ENCODE data around the gene MYO9A.

The MYO9A gene

GRCh38 chr15:71809346-71809745 lies 308.6 kb downstream of the MYO9A start:
- Histone ChIP-seq H4K20me1 (ENCODE audit: insufficient read depth, low read length) (no peaks in the 10 kb centered on the region), H3K79me2 (ENCODE audit: insufficient read depth, low read length) (no peaks in the 10 kb centered on the region), H3K27me3 (ENCODE audit: insufficient read depth, low read length, poor library complexity) (peaks cover 3% of the 10 kb centered on the region), H3K27ac (ENCODE audit: low read length) (no peak overlapping the region), H3K36me3 (ENCODE audit: insufficient read depth, low read length) (no peaks in the 10 kb centered on the region), H2AFZ (ENCODE audit: low read depth, low read length) (no peak overlapping the region), H3K9ac (ENCODE audit: low read depth, low read length) (no peak overlapping the region), H3K9me3 (ENCODE audit: insufficient read depth, low read length, severe bottlenecking) (no peaks in the 10 kb centered on the region), H3K4me3 (ENCODE audit: low read depth in 1 of 2, low read length in 2 of 2) (no peak overlapping the region), H3K4me2 (ENCODE audit: insufficient read depth, low read length) (no peak overlapping the region), H3K4me1 (ENCODE audit: insufficient read depth, low read length) (no peaks in the 10 kb centered on the region)
- TF ChIP-seq, protein P1, sequence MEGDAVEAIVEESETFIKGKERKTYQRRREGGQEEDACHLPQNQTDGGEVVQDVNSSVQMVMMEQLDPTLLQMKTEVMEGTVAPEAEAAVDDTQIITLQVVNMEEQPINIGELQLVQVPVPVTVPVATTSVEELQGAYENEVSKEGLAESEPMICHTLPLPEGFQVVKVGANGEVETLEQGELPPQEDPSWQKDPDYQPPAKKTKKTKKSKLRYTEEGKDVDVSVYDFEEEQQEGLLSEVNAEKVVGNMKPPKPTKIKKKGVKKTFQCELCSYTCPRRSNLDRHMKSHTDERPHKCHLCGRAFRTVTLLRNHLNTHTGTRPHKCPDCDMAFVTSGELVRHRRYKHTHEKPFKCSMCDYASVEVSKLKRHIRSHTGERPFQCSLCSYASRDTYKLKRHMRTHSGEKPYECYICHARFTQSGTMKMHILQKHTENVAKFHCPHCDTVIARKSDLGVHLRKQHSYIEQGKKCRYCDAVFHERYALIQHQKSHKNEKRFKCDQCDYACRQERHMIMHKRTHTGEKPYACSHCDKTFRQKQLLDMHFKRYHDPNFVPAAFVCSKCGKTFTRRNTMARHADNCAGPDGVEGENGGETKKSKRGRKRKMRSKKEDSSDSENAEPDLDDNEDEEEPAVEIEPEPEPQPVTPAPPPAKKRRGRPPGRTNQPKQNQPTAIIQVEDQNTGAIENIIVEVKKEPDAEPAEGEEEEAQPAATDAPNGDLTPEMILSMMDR (IDR thresholded peaks at IDR 0.05; ENCODE audit: borderline replicate concordance, extremely low read depth, low read length, poor library complexity, severe bottlenecking) = no peak
- no peak for TF ChIP-seq EZH2 (IDR thresholded peaks at IDR 0.05; ENCODE audit: borderline replicate concordance, low read depth, low read length, severe bottlenecking)
- DNase-seq = no peak
- ATAC-seq (ENCODE audit: insufficient read depth, low read depth) = no peak

- Histone ChIP-seq H3K27ac (ENCODE audit: low read length) (no peak overlapping the region), H3K79me2 (ENCODE audit: insufficient read depth, low read length) (no peaks in the 10 kb centered on the region), H3K4me2 (ENCODE audit: insufficient read depth, low read length) (no peak overlapping the region), H2AFZ (ENCODE audit: low read depth, low read length) (no peak overlapping the region), H3K27me3 (ENCODE audit: insufficient read depth, low read length, poor library complexity) (peaks cover 3% of the 10 kb centered on the region), H3K4me1 (ENCODE audit: insufficient read depth, low read length) (no peaks in the 10 kb centered on the region), H3K36me3 (ENCODE audit: insufficient read depth, low read length) (no peaks in the 10 kb centered on the region), H4K20me1 (ENCODE audit: insufficient read depth, low read length) (no peaks in the 10 kb centered on the region), H3K4me3 (ENCODE audit: low read depth in 1 of 2, low read length in 2 of 2) (no peak overlapping the region), H3K9me3 (ENCODE audit: insufficient read depth, low read length, severe bottlenecking) (no peaks in the 10 kb centered on the region), H3K9ac (ENCODE audit: low read depth, low read length) (no peak overlapping the region)
- DNase-seq (no peak), ATAC-seq (ENCODE audit: insufficient read depth, low read depth) (no peak)
- no peak for TF ChIP-seq EZH2 (IDR thresholded peaks at IDR 0.05; ENCODE audit: borderline replicate concordance, low read depth, low read length, severe bottlenecking)
- TF ChIP-seq, protein P1 (IDR thresholded peaks at IDR 0.05; ENCODE audit: borderline replicate concordance, extremely low read depth, low read length, poor library complexity, severe bottlenecking) = no peak
Observed at GRCh38 chr15:71808311-71809020, 309.5 kb downstream of the MYO9A start.

- TF ChIP-seq, protein P1 (IDR thresholded peaks at IDR 0.05; ENCODE audit: borderline replicate concordance, extremely low read depth, low read length, poor library complexity, severe bottlenecking) = no peak
- TF ChIP-seq EZH2 (IDR thresholded peaks at IDR 0.05; ENCODE audit: borderline replicate concordance, low read depth, low read length, severe bottlenecking) = no peak
- H3K36me3 ChIP-seq (ENCODE audit: insufficient read depth, low read length) = no peaks in the 10 kb centered on the region
- H4K20me1 ChIP-seq (ENCODE audit: insufficient read depth, low read length) = no peaks in the 10 kb centered on the region
- no peak overlapping the region for H3K27ac ChIP-seq (ENCODE audit: low read length)
- H3K4me2 ChIP-seq (ENCODE audit: insufficient read depth, low read length) = no peak overlapping the region
- no peak overlapping the region for H3K4me3 ChIP-seq (ENCODE audit: low read depth in 1 of 2, low read length in 2 of 2)
- H3K9ac ChIP-seq (ENCODE audit: low read depth, low read length) = no peak overlapping the region
- peaks cover 3% of the 10 kb centered on the region for H3K27me3 ChIP-seq (ENCODE audit: insufficient read depth, low read length, poor library complexity)
- no peaks in the 10 kb centered on the region for H3K9me3 ChIP-seq (ENCODE audit: insufficient read depth, low read length, severe bottlenecking)
- H3K4me1 ChIP-seq (ENCODE audit: insufficient read depth, low read length) = no peaks in the 10 kb centered on the region
- no peak overlapping the region for H2AFZ ChIP-seq (ENCODE audit: low read depth, low read length)
- ATAC-seq (ENCODE audit: insufficient read depth, low read depth) = no peak
- no peak for DNase-seq
- no peaks in the 10 kb centered on the region for H3K79me2 ChIP-seq (ENCODE audit: insufficient read depth, low read length)
Observed at GRCh38 chr15:71807691-71808091, 310.3 kb downstream of the MYO9A start.
